Esophagus squamous epithelium (tissue), 4 donors: ENCODE data around the gene TRANK1.

Source experiments
- POLR2A ChIP-seq, 4 donors: fragments of 450-650 bp; IDR thresholded peaks; one replicate each; pipeline ENCODE4 v1.6.1; 2017; ENCODE audit warnings: antibody characterized with exemption in 4 of 4, mild to moderate bottlenecking in 4 of 4, moderate library complexity in 3 of 4
- TF ChIP-seq, protein P1 (sequence below), 6 experiments: fragments of 450-650 bp in 4 of 6; fragments of 200-600 bp in 2 of 6; sonication (generic) in 2 of 6; IDR thresholded peaks; one replicate each; pipeline ENCODE4 v1.5.1; 2016 to 2019; ENCODE audit warnings: antibody characterized with exemption in 6 of 6, mild to moderate bottlenecking in 4 of 6, moderate library complexity in 4 of 6

- TF ChIP-seq, protein P1, sequence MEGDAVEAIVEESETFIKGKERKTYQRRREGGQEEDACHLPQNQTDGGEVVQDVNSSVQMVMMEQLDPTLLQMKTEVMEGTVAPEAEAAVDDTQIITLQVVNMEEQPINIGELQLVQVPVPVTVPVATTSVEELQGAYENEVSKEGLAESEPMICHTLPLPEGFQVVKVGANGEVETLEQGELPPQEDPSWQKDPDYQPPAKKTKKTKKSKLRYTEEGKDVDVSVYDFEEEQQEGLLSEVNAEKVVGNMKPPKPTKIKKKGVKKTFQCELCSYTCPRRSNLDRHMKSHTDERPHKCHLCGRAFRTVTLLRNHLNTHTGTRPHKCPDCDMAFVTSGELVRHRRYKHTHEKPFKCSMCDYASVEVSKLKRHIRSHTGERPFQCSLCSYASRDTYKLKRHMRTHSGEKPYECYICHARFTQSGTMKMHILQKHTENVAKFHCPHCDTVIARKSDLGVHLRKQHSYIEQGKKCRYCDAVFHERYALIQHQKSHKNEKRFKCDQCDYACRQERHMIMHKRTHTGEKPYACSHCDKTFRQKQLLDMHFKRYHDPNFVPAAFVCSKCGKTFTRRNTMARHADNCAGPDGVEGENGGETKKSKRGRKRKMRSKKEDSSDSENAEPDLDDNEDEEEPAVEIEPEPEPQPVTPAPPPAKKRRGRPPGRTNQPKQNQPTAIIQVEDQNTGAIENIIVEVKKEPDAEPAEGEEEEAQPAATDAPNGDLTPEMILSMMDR (IDR thresholded peaks at IDR 0.05) = no peak
- no peak for TF ChIP-seq POLR2A (IDR thresholded peaks at IDR 0.05)
Observed at GRCh38 chr3:36919439-36920160, 25.3 kb downstream of the TRANK1 start.
